Immature natural killer cell (primary cell): Measurements from ENCODE around the gene ARHGAP26. TPM values are rescaled to one million over a fixed set of nuclear protein-coding genes. Genes with fewer than 3 reads are reported as not detected.
A peak's percentile ranks its signal among the peaks of the same experiment; 100 is the strongest.

Experiments used
- DNase-seq, 3 donors: peaks; one replicate each; pipeline ENCODE4 v3.0.0; 2022; ENCODE audit warnings: mixed read lengths in 1 of 3
- H3K27ac Mint-ChIP-seq, 6 donors: one replicate each; pipeline ENCODE4 v1.8.0; 2020; ENCODE audit warnings: mixed read lengths in 6 of 6, mild to moderate bottlenecking in 5 of 6, inconsistent platforms in 4 of 6, moderate library complexity in 3 of 6
- H3K27me3 Mint-ChIP-seq, 3 donors: one replicate each; pipeline ENCODE4 v1.8.0; 2020 to 2021; ENCODE audit warnings: low read depth in 3 of 3, mild to moderate bottlenecking in 3 of 3, mixed read lengths in 3 of 3, moderate library complexity in 3 of 3, inconsistent platforms in 1 of 3
- H3K36me3 Mint-ChIP-seq, 3 donors: one replicate each; pipeline ENCODE4 v1.8.0; 2020; ENCODE audit warnings: mixed read lengths in 3 of 3, inconsistent platforms in 2 of 3, mild to moderate bottlenecking in 2 of 3
- H3K4me1 Mint-ChIP-seq, 2 donors: one replicate each; pipeline ENCODE4 v1.8.0; 2020; ENCODE audit warnings: inconsistent platforms in 2 of 2, mild to moderate bottlenecking in 2 of 2, mixed read lengths in 2 of 2, moderate library complexity in 1 of 2
- H3K4me3 Mint-ChIP-seq, 5 donors: one replicate each; pipeline ENCODE4 v1.8.0; 2020; ENCODE audit warnings: mild to moderate bottlenecking in 5 of 5, mixed read lengths in 5 of 5, inconsistent platforms in 3 of 5, moderate library complexity in 3 of 5
- H3K9me3 Mint-ChIP-seq, 6 donors: one replicate each; pipeline ENCODE4 v1.8.0; 2020; ENCODE audit warnings: mild to moderate bottlenecking in 6 of 6, mixed read lengths in 6 of 6, inconsistent platforms in 4 of 6, moderate library complexity in 3 of 6
- polyA plus RNA-seq, 3 donors: library from polyadenylated mRNA; unstranded; fragments of 300-500 nt; fragmentation: Illumina TruSeq; gene quantifications; one replicate each; pipeline ENCODE4 v1.2.3, GENCODE V29; 2021

Gene ARHGAP26
- polyA plus RNA-seq, 3 donors from 2014 or later: 14.5 to 43.7 (median 17.6) TPM

GRCh38 chr5:143182106-143182505, 411.9 kb downstream of the ARHGAP26 start:
- Mint-ChIP-seq H3K27ac (peak overlapping the region in 4 of 6 donors; percentile 8 to 56 (median 22)), H3K36me3 (peaks cover 17 to 27% (median 24%) of the 10 kb centered on the region in 3 donors), H3K9me3 (no peaks in the 10 kb centered on the region), H3K4me1 (peaks cover 42 to 66% of the 10 kb centered on the region in 2 donors), H3K27me3 (no peaks in the 10 kb centered on the region), H3K4me3 (peak overlapping the region in 1 of 5 donors; percentile 4)
- no peak for DNase-seq

- H3K4me3 Mint-ChIP-seq: peak overlapping the region in 1 of 5 donors; percentile 52
- H3K27me3 Mint-ChIP-seq: no peaks in the 10 kb centered on the region
- H3K9me3 Mint-ChIP-seq: no peaks in the 10 kb centered on the region
- peak overlapping the region in 5 of 6 donors; percentile 34 to 86 (median 67) for H3K27ac Mint-ChIP-seq
- peaks cover 51 to 71% of the 10 kb centered on the region in 2 donors for H3K4me1 Mint-ChIP-seq
- H3K36me3 Mint-ChIP-seq: peaks cover 17 to 31% (median 24%) of the 10 kb centered on the region in 3 donors
- DNase-seq: peak in 1 of 3 donors; percentile 19
Measured at GRCh38 chr5:143182901-143183820, 413.0 kb downstream of the ARHGAP26 start.

GRCh38 chr5:143183989-143184388, 413.8 kb downstream of the ARHGAP26 start:
- H3K4me1 Mint-ChIP-seq: peaks cover 59 to 80% of the 10 kb centered on the region in 2 donors
- H3K27ac Mint-ChIP-seq: peak overlapping the region in 3 of 6 donors; percentile 61 to 86 (median 77)
- DNase-seq: no peak
- H3K9me3 Mint-ChIP-seq: no peaks in the 10 kb centered on the region
- H3K36me3 Mint-ChIP-seq: peaks cover 22 to 34% (median 24%) of the 10 kb centered on the region in 3 donors
- no peaks in the 10 kb centered on the region for H3K27me3 Mint-ChIP-seq
- no peak overlapping the region for H3K4me3 Mint-ChIP-seq

- H3K4me1 Mint-ChIP-seq: peaks cover 44 to 59% of the 10 kb centered on the region in 2 donors
- H3K4me3 Mint-ChIP-seq: no peak overlapping the region
- H3K9me3 Mint-ChIP-seq: peaks cover 0 to 4% (median 0%) of the 10 kb centered on the region in 6 donors
- H3K27ac Mint-ChIP-seq: peak overlapping the region in 2 of 6 donors; percentile 24 to 46
- H3K36me3 Mint-ChIP-seq: peaks cover 9 to 30% (median 13%) of the 10 kb centered on the region in 3 donors
- DNase-seq: no peak
- peaks cover 0 to 2% (median 0%) of the 10 kb centered on the region in 3 donors for H3K27me3 Mint-ChIP-seq
Measured at GRCh38 chr5:143186623-143187022, 416.4 kb downstream of the ARHGAP26 start.

GRCh38 chr5:143187495-143187894, 417.3 kb downstream of the ARHGAP26 start:
- Mint-ChIP-seq H3K27ac (no peak overlapping the region), H3K9me3 (peaks cover 0 to 4% (median 0%) of the 10 kb centered on the region in 6 donors), H3K4me1 (peaks cover 35 to 50% of the 10 kb centered on the region in 2 donors)

GRCh38 chr5:143188083-143188482, 417.9 kb downstream of the ARHGAP26 start:
- Mint-ChIP-seq H3K9me3 (peaks cover 0 to 4% (median 0%) of the 10 kb centered on the region in 6 donors), H3K27ac (peak overlapping the region in 2 of 6 donors; percentile 10 to 42), H3K4me1 (peaks cover 29 to 44% of the 10 kb centered on the region in 2 donors), H3K4me3 (no peak overlapping the region), H3K27me3 (peaks cover 0 to 2% (median 0%) of the 10 kb centered on the region in 3 donors), H3K36me3 (peaks cover 10 to 28% (median 13%) of the 10 kb centered on the region in 3 donors)
- no peak for DNase-seq

More at GRCh38 chr5:143187495-143187894, 417.3 kb downstream of the ARHGAP26 start:
- peaks cover 10 to 28% (median 13%) of the 10 kb centered on the region in 3 donors for H3K36me3 Mint-ChIP-seq
- no peak overlapping the region for H3K4me3 Mint-ChIP-seq
- DNase-seq: no peak
- H3K27me3 Mint-ChIP-seq: peaks cover 0 to 2% (median 0%) of the 10 kb centered on the region in 3 donors

- Mint-ChIP-seq H3K4me3 (no peak overlapping the region), H3K27ac (peak overlapping the region in 2 of 6 donors; percentile 10 to 14), H3K4me1 (peaks cover 23 to 38% of the 10 kb centered on the region in 2 donors), H3K9me3 (peaks cover 0 to 4% (median 0%) of the 10 kb centered on the region in 6 donors), H3K27me3 (peaks cover 0 to 2% (median 0%) of the 10 kb centered on the region in 3 donors), H3K36me3 (peaks cover 10 to 28% (median 13%) of the 10 kb centered on the region in 3 donors)
- DNase-seq: no peak
Measured at GRCh38 chr5:143188692-143189091, 418.5 kb downstream of the ARHGAP26 start.

- Mint-ChIP-seq H3K4me1 (peaks cover 22 to 38% of the 10 kb centered on the region in 2 donors), H3K4me3 (no peak overlapping the region), H3K27me3 (peaks cover 0 to 2% (median 0%) of the 10 kb centered on the region in 3 donors), H3K9me3 (peaks cover 0 to 4% (median 0%) of the 10 kb centered on the region in 6 donors), H3K27ac (no peak overlapping the region), H3K36me3 (peaks cover 13 to 36% (median 14%) of the 10 kb centered on the region in 3 donors)
- DNase-seq: no peak
Measured at GRCh38 chr5:143190260-143190810, 420.2 kb downstream of the ARHGAP26 start.

- no peak for DNase-seq
Measured at GRCh38 chr5:143191720-143192119, 421.5 kb downstream of the ARHGAP26 start.

GRCh38 chr5:143192191-143192900, 422.2 kb downstream of the ARHGAP26 start:
- H3K4me1 Mint-ChIP-seq: peaks cover 34 to 42% of the 10 kb centered on the region in 2 donors
- DNase-seq: no peak
- no peak overlapping the region for H3K4me3 Mint-ChIP-seq
- peak overlapping the region in 1 of 6 donors; percentile 73 for H3K27ac Mint-ChIP-seq
- peaks cover 0 to 2% (median 0%) of the 10 kb centered on the region in 3 donors for H3K27me3 Mint-ChIP-seq
- peaks cover 0 to 4% (median 0%) of the 10 kb centered on the region in 6 donors for H3K9me3 Mint-ChIP-seq
- H3K36me3 Mint-ChIP-seq: peaks cover 13 to 36% (median 14%) of the 10 kb centered on the region in 3 donors

More at GRCh38 chr5:143191720-143192119, 421.5 kb downstream of the ARHGAP26 start:
- H3K27ac Mint-ChIP-seq: peak overlapping the region in 2 of 6 donors; percentile 51 to 73
- H3K4me3 Mint-ChIP-seq: no peak overlapping the region
- H3K36me3 Mint-ChIP-seq: peaks cover 13 to 36% (median 14%) of the 10 kb centered on the region in 3 donors
- peaks cover 0 to 2% (median 0%) of the 10 kb centered on the region in 3 donors for H3K27me3 Mint-ChIP-seq
- peaks cover 0 to 4% (median 0%) of the 10 kb centered on the region in 6 donors for H3K9me3 Mint-ChIP-seq
- H3K4me1 Mint-ChIP-seq: peaks cover 29 to 37% of the 10 kb centered on the region in 2 donors

- no peak for DNase-seq
- Mint-ChIP-seq H3K27ac (peak overlapping the region in 1 of 6 donors; percentile 55), H3K4me3 (no peak overlapping the region), H3K27me3 (peaks cover 0 to 2% (median 0%) of the 10 kb centered on the region in 3 donors), H3K36me3 (peaks cover 8 to 29% (median 14%) of the 10 kb centered on the region in 3 donors), H3K4me1 (peaks cover 21 to 35% of the 10 kb centered on the region in 2 donors), H3K9me3 (peaks cover 0 to 4% (median 0%) of the 10 kb centered on the region in 6 donors)
Measured at GRCh38 chr5:143194206-143194605, 424.0 kb downstream of the ARHGAP26 start.

- Mint-ChIP-seq H3K4me3 (no peak overlapping the region), H3K36me3 (peaks cover 8 to 28% (median 14%) of the 10 kb centered on the region in 3 donors), H3K9me3 (peaks cover 0 to 4% (median 0%) of the 10 kb centered on the region in 6 donors), H3K4me1 (peaks cover 21 to 35% of the 10 kb centered on the region in 2 donors), H3K27ac (no peak overlapping the region), H3K27me3 (peaks cover 0 to 2% (median 0%) of the 10 kb centered on the region in 3 donors)
- no peak for DNase-seq
Measured at GRCh38 chr5:143194713-143195112, 424.5 kb downstream of the ARHGAP26 start.

- peaks cover 0 to 2% (median 0%) of the 10 kb centered on the region in 3 donors for H3K27me3 Mint-ChIP-seq
- DNase-seq: no peak
- H3K36me3 Mint-ChIP-seq: peaks cover 3 to 20% (median 9%) of the 10 kb centered on the region in 3 donors
- H3K4me1 Mint-ChIP-seq: peaks cover 21 to 35% of the 10 kb centered on the region in 2 donors
- H3K27ac Mint-ChIP-seq: no peak overlapping the region
- H3K9me3 Mint-ChIP-seq: no peaks in the 10 kb centered on the region
- no peak overlapping the region for H3K4me3 Mint-ChIP-seq
Measured at GRCh38 chr5:143195491-143195890, 425.3 kb downstream of the ARHGAP26 start.
